HG03520 (cell line): ENCODE measurements around the gene LGMN.

Source experiments
- ATAC-seq: cut with Tn5 transposase; IDR thresholded peaks from one replicate; pipeline ENCODE4 v1.9.1; 2021; ENCODE audit warnings: mild to moderate bottlenecking, moderate library complexity; ENCODE audit not compliant: unreplicated experiment

LGMN gene

GRCh38 chr14:92679246-92679645 is 69.2 kb downstream of the LGMN start:
- no peak for ATAC-seq

GRCh38 chr14:92678766-92679165 is 69.7 kb downstream of the LGMN start:
- no peak for ATAC-seq

GRCh38 chr14:92677955-92678354 is 70.5 kb downstream of the LGMN start:
- ATAC-seq, result no peak

GRCh38 chr14:92677087-92677668 is 71.2 kb downstream of the LGMN start:
- peak; percentile 72 for ATAC-seq

GRCh38 chr14:92676403-92677086 is 71.9 kb downstream of the LGMN start:
- ATAC-seq, result no peak

- ATAC-seq, result no peak
Measured at GRCh38 chr14:92675976-92676375, 72.5 kb downstream of the LGMN start.

- ATAC-seq, result no peak
Measured at GRCh38 chr14:92675421-92675820, 73.0 kb downstream of the LGMN start.

GRCh38 chr14:92673601-92674150 is 74.8 kb downstream of the LGMN start:
- no peak for ATAC-seq

- no peak for ATAC-seq
Measured at GRCh38 chr14:92670643-92671366, 77.6 kb downstream of the LGMN start.

GRCh38 chr14:92670160-92670559 is 78.3 kb downstream of the LGMN start:
- ATAC-seq, result no peak

GRCh38 chr14:92668276-92668973 is 80.0 kb downstream of the LGMN start:
- ATAC-seq, result no peak

GRCh38 chr14:92666251-92666650 is 82.2 kb downstream of the LGMN start:
- no peak for ATAC-seq

- ATAC-seq, result no peak
Measured at GRCh38 chr14:92665661-92666110, 82.7 kb downstream of the LGMN start.

- no peak for ATAC-seq
Measured at GRCh38 chr14:92663049-92663448, 85.4 kb downstream of the LGMN start.

- no peak for ATAC-seq
Measured at GRCh38 chr14:92660571-92660970, 87.9 kb downstream of the LGMN start.

- ATAC-seq, result no peak
Measured at GRCh38 chr14:92659765-92660561, 88.5 kb downstream of the LGMN start.

- ATAC-seq, result no peak
Measured at GRCh38 chr14:92658684-92659083, 89.7 kb downstream of the LGMN start.

- ATAC-seq, result no peak
Measured at GRCh38 chr14:92658160-92658559, 90.3 kb downstream of the LGMN start.

GRCh38 chr14:92657457-92658142 is 90.8 kb downstream of the LGMN start:
- ATAC-seq, result no peak
